H4 (cell line): ENCODE measurements around the gene XRCC4. TPM values are rescaled to one million over a fixed set of nuclear protein-coding genes. Genes with fewer than 3 reads are reported as not detected.
"Not testable (repeated sequence)": the region's sequence is repeated elsewhere in the genome, so short reads cannot be mapped to it uniquely, and the experiment has no call there.

Source experiments
- DNase-seq: peaks from one replicate; pipeline ENCODE4 v3.0.0-alpha.2; 2015; ENCODE audit warnings: low spot score
- total RNA-seq: library from RNA; depleted of rRNA; stranded (reverse); fragments of >200 nt; shearing (Covaris generic); gene quantifications from 2 replicates; pipeline ENCODE4 v1.2.3, GENCODE V29; 2014

Gene XRCC4
- total RNA-seq, 1 experiment from 2014 or later = 21.5 TPM

DNA sequence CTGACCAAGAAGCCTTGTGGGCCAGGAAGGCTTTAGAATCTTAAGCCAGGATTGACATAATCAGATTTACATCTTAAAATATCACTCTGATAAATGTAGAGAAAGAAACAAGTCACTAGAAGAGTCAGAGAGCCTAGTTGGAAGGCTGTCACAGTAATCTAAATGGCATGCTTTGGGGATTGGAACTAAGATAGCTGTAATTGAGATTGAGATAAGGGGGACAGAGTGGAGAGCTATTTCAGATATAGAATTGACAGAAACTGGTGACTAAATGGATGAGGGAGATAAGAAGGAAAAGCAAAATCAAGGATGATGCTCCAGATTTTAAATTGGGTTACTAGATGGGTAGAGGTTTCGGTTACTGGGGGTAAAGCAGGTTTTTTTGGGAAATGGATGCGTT lies 100.5 kb downstream of the XRCC4 start:
- DNase-seq = no peak

DNA sequence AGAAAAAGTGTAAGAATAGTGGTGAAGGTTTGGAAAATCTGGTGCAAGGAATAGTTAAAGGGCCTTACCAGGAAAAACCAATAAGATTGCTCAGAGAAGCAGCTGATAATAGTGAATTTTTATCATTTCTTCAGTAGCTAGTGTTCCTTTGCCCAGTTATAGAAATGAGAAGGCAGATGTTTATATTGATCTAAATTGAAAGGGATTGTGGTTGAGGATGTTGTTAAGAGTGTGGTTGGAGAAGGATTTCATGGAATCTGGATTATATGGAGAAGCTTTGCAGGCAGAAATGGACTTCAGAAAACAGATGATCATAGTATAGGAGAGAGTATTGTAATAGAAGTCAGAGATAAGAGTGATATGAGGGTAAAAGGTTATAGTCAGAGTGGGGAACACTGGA lies 102.6 kb downstream of the XRCC4 start:
- peak; percentile 17 for DNase-seq

DNA sequence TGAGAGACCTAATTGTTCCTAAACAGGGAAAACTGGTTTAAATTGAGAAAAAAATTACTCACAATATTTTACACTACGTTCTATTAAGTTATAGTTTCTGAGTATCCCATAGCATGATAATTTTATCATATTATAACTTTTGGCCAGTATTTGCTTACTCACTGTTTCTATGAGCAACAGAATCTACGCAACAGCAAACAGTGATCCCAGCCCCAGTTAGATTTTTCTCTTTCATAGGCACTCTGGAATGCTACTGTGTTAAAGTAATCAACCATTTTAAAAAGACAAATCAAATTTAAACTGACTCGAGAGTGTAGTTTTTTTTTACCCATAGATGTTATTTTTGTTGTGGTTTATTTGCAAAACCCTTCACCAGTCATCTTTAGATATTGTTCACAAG lies 107.2 kb downstream of the XRCC4 start:
- DNase-seq = no peak

DNA sequence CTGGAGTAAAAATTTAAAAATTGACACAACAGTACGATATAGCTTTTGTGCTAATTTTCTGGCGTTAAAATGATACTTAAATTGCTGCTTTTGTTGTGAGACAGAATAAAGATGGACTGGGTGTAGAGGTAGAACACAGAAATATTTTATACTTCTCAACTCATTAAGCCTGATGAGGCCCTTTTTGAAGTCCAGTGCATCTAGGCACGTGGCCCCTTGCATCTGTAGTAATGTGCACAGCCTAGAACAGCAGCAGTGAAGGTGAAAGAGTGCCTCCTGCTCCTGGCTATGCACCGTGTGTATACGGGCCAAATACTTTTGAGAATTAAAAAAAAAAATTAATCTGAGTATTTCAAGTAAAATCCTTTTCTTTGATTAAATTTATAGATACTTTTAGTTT lies 115.6 kb downstream of the XRCC4 start:
- DNase-seq = no peak

DNA sequence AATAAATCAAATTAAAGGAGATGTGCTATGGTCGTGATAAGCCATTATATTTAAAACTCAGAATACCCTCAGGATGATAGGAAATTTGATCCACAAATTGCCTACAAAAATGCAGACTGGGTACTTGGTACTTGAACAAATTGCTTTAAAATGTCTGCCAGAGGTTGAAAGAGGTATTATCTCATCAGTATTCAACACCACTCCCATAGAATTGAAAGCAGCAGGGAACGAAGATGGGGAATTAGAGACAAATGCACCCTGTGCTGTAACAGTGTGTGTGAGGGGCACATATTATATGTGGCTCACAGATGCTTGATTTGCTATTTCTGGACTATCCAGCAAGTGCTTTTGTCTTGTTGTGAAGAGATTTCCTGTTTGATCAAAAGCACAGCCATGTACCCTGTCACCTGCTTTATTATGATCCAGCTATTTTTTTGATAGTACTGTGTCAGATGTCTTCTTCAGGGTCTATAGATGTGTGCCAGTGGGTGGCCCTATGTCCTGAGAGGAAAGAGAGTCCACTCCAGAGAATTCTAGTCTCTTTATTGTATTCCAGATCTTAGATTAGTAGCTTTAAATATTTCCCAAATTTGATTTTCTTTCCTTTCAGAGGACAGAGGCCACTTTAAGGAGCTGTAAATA lies 120.1 kb downstream of the XRCC4 start:
- DNase-seq = no peak

DNA sequence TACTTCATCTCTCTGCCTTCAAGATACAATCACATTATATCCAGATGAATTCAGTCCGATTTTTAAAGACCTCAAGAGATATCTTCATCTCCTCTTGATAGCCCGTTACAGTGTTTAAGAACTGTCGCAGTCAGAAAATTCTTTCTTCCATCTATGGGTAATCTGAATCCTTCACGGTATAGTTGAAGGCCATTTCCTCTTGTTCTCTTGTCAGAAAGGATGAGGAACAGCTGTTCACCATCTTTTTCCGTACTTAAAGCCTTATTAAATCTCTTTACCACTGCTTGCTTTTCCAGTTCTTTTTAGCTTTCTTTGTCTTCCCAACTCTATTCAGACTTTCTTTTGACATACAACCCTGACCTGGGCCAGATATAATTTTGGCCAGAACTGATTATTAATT lies 121.8 kb downstream of the XRCC4 start:
- no peak for DNase-seq

DNA sequence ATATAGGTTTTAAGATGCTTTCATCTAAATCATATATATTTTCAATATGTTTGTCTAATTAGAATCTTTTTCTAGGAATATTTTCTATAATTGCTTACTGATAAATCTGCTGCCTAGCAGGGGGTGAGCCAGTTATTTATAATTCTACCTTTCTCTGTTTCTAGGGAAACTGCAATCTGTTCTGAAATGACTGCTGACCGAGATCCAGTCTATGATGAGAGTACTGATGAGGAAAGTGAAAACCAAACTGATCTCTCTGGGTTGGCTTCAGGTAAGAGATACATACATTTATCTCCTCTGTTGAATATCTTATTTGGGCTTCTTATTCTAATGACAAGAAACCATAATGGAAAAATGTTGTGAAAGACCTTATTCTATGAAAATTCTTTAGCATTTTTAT lies 127.3 kb downstream of the XRCC4 start:
- no peak for DNase-seq

DNA sequence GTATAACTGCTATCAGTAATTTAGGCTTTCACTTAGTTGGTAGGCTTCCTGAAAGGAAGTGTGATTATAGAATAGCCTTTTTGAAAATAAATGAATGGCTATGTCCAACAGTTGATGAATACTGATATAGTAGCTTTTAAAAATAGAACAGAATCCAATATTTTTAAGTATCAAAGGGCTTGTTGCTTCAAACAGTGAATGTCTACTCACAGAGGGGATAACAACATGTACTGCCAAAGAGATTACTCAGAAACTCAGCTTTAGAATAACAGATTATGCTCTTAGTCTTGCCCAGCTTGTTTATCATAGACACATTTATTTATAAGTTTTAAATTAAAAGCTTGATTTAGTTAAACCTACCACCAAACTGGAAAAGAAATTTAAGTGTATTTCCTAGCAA lies 132.6 kb downstream of the XRCC4 start:
- DNase-seq = no peak

DNA sequence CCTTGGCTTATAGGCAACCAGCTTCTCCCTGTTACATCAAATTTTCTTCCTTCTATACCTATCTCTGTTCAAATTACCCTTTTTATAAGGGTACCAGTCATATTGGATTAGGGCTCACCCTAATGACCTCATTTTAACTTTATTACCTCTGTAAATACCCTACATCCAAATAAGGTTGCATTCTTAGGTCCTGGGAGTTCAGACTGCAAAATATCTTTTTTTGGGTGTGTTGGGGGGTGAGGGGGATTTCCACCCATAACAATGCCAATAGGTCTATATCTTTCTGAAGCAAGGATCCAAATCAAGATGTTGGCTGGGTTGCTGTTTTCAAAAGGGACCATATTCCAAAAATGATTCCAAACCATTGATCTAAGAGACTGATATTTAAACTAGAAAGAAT lies 141.7 kb downstream of the XRCC4 start:
- no peak for DNase-seq

DNA sequence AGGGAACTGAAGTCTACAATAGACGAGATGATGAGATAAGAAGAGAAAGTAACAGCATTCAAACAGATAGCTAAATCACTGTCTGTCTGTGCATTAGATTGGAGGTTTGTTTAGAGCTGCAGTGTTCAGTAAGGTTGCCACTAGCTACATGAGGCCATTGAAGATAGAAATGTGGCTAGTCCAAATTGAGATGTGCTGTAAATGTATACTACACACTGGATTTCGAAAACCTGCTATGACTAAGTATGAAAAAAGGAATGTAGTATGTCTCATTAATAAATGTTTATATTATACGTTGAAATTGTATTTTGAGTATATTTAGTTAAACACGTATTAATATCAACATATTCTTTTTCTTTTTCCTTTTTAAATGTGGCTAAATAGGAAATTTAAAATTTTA lies 142.1 kb downstream of the XRCC4 start:
- no peak for DNase-seq

DNA sequence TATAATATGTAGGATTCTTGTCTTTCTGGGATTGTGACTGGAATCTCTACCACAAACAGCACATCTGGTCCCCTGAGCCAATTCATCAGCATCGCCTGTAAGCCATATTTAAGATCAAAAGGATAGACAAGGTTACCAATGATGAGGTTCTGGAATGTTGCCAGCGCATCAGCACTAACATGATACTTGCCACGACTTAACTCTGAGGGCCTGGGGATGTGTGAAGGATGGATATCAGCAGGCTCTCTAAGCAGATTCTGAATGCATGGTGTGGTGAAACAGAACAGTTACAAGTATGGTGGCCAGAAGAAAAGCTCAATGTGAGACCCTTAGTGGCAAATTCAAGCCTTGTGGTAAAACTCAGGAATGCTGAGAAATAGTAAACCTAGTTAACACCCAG lies 143.0 kb downstream of the XRCC4 start:
- DNase-seq = no peak

DNA sequence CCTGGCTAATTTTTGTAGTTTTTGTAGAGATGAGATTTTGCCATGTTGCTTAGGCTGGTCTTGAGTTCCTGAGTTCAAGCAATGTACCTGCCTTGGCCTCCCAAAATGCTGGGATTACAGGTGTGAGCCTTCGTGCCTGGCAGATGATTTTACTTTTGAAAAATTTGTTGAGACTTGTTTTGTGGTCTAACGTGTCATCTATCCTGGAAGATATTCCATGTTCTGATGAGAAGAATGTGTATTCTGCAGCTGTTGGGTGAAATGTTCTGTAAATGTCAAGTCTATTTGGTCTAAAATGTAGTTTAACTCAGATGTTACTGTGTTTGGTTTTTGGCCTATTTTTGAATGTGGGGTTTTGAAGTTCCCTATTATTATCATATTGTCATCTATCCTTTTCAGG lies 145.6 kb downstream of the XRCC4 start:
- DNase-seq = no peak

DNA sequence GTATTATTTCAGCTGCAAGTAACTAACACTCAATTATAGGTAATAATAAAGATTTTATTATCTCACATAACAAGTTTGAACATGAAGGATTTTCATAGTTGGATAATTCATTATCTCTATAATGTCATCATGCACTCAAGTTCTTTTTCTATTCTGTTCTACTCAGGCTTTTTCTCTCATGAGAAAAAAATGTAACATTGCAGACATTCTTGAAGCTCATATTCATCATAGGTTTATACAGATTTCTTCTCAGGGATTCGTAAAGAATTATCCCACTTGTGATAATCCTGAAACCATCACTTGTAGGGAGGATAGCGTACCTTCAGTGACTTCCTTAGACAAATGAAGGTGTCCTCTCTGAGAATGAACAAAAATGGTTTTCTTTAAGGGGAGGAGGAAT lies 150.3 kb downstream of the XRCC4 start:
- no peak for DNase-seq

DNA sequence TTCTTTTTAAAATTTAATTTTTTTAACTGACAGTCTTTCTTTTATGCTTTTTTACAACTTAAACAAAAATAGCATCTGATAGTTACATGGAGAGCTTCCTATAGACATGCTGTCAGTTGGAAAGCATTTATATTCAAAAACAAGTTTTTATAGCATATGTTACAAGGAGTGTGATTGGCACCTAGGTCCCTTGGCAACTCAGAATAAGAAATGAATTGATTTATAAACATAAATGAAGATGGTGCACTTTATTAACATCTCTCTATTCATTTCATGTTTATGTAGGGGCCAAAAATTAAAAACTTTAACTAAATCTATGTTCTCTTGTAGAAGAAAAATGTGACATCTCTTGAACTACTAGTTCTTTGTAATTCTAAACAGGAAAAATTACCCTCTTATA lies 153.2 kb downstream of the XRCC4 start:
- no peak for DNase-seq

DNA sequence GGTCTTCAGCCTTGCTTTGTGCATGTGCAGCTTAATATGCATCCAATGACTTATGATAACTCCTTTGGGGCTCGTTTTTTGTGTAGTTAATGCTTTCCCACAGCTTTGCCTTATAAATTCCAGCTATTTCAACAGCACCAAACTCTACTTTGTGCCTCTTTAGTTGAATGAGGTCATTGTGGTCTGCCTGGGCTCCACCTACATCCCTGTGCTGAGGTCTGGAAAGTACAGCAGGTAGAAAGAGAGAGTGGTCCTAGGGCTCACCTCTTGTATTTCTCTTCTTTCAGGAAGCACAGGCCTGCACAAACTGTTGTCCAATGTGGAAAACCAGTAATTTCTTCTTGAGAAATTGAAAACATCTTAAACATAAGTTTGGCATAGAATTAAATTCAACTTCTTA lies 167.2 kb downstream of the XRCC4 start:
- DNase-seq = peak; percentile 4

DNA sequence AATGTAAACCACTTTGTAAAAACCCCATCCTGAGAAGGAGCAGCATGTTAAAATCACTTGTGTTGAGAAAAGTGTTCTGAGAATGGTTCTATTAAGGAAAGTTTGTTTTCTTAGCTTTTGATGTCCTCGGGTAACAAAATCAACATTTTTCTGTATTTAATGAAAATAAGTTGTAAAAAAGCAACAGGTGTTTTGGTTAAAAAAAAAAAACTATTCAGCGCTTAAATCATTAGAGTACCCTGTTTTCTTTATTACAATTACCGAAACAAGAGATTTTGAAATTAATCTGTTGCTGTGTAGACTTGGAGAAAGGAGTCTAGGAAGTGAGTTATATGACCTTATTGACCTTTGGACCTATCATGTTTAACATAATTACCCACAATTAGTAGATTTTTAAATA lies 167.7 kb downstream of the XRCC4 start:
- no peak for DNase-seq

DNA sequence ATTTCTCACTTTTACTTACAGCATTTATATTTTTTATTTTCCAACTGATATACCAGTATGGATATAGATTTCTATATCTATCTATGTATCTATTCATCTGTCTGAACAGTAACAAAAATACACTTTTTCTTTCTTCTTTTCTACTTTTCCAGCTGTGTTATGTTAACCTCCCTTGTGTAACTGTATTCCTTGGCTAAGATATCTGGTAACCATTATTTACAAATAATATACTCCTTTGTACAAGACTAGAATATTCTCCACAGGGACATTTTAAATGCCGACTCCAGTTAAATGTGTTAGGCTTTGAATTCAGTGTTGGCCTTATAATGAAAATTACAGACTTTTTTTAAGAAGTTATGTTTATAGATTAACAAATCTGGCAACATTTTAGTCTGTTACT lies 168.7 kb downstream of the XRCC4 start:
- no peak for DNase-seq

DNA sequence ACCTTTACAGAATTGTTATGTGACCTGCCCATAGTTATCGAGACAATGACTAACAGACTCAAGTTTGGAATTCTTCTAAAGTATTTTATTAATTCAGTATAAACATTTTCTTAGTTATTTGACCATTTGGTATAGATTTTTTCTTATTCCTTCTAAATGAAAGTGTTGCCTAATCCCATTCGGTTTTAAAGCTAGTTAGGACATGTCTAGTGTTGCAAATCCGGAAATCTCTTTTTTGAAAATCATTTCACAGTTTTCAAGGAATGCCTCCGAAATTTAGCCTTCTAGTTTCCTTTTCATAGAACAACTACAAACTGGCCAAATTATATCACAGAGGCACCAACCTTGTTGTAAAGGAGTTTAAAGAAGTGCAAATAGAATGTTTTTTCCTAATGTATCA lies 171.8 kb downstream of the XRCC4 start:
- no peak for DNase-seq

DNA sequence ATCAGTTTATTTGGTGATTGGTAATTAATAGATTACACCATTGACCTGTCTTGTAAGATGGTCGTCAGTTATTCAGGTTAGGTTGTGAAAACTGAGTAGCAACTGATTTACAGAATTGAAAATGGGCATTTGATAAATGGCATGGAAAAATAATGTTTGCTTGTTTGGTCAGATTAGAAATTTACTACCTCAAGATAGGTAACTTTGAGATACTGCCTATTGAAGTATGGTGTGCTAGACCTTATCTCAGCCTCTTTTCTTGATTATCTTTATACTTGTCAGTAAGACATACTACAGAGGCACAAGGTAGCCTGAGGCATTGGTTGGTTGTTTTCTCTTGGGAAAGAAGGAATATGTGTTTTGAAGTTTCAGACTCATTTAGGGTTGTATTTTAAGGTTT lies 174.5 kb downstream of the XRCC4 start:
- DNase-seq = no peak

DNA sequence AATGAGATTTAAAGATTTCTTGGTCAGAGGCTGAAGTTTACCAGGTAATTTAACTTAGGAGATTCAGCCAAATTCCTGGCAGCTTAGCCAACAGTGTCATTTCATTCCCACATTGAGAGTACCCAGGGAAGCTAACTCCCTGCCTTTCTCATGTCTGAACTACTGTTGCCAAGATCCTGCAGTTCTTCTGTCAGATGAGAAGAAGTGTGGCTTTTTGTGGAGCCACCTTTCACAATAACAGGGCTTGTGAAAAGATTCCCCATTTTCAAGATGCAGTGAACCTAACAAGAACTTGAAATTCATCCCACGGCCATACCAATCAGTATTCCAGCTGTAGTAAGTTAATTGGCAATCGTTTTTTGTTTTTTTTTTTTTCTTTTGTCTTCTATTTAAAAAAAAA lies 176.4 kb downstream of the XRCC4 start:
- no peak for DNase-seq

DNA sequence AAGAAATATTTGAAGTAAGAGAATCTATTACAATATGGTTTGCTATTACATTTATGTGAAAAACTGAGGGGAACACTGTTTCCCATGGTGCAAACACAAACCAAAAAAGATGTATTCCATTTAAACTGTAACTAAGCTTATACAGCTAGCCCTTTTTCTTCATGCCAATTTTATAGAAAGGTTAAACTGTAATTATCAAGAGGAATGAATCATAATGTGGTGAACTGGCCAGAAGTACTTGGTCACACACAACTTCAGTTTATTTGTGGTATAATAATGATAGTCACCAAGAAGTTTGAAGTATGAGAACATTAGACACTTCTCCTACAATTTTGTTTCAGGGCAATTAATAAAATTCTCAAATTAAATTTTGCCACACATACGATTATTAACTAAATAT lies 177.9 kb downstream of the XRCC4 start:
- DNase-seq = peak; percentile 41

DNA sequence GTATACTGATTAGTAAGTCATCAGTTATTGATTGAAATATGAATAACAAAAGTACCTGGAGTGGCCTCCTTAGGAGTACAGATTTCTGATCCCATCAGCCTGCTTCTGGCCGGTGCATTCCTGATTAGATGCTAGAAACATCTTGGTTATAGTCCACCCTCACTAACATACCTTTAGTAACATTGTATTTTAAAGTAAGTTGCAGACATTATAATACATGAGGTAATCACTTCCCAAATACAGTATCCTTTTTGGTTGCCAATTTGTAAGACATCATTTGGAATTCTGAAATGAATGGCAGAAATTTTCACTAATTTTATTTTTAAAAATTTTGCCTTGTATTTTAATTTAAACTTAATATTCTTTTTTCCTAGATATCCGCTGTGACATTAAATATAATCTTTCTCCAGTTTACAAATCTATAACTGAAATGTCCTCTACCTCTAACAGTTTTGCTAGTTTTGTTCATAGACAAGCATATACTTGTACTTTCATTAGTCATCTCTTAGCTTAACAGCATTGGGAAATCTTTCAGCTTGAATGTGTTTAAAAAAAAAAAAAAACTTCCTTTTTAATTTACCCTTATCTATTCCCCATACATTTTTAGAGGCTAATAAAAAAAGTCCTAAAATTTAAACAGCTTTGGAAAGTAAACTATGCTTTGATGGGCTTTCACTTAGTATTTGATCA lies 178.9 kb downstream of the XRCC4 start:
- no peak for DNase-seq

DNA sequence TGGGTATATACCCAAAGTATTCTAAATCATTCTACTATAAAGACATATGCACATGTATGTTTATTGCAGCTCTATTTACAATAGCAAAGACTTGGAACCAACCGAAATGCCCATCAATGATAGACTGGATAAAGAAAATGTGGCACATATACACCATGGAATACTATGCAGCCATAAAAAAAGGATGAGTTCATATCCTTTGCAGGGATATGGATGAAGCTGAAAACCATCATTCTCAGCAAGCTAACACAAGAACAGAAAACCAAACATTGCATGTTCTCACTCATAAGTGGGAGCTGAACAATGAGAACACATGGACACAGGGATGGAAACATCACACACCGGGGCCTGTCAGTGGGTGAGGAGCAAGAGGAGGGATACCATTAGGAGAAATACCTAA lies 180.3 kb downstream of the XRCC4 start:
- DNase-seq = not testable (repeated sequence)

DNA sequence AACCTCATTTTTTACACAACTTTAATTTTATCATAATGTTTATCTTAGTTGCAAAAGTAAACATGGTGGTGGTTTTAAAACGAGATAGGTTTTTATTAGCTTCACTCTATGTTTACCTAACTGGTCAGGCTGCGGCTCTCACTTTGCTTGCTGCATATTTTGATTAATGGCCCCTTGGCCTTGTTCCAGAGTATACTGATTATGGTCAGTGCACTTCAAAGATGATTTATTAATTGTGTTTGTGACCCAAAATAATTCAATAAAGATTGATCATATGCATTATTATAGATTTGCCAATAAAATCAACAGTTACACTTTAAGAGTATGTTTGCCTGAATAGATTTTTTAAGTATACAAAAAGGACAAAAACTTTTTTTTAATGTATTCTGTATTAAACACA lies 188.0 kb downstream of the XRCC4 start:
- DNase-seq = peak; percentile 78
